Measurements from ENCODE around the gene POLD2. TPM values are rescaled to one million over a fixed set of nuclear protein-coding genes. Genes with fewer than 3 reads are reported as not detected.

Gene POLD2
- total and polyA plus RNA-seq, 2 of the 13 experiments (the other 11 are each of a cell fraction or from before 2014, with no cell fraction given) = 87.6 to 95.1 TPM

DNA sequence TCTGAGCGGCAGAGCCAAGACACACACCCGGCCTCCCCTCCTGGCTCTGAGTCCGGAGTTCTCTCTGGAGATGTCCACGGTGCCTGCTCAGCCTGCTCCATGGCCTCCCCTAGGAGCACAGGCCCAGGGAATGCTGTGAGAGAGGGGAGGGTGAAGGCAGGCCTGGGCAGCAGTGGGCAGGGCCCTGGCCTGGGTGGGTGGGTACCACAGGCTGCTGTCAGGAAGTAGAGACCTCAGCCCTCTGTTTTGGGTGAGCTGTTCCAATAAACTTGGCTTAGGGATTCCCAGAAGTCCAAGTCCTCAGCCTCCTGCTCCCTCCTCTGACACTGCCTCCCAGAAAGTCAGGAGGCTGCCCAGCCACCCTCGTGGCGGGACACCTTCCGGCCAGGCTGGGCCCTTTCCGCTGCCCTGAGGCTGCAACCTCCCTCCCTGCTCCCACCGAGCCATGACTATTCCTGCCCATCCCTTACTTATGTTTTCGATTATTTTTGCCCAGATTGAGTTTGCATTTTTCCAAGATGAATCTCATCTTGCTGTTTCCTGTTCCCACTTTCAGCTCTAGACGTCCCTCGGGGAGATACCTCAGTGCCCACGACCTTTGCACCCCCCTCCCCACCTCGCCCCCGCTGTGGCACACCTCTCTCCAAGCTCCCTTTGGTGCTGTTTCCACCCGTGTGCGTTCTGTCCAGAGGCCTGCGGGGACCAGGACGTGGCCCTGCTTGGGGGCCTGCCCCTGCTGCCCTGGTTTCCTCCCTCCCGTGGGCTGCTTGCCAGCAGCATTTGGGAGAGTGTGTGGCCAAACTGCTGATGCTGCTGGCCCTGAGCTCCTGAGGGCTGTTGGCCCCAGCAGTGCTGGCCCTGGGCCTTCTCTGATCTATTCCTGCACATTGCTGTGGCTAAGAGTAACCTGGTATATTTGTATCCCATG lies 35.2 kb downstream of the POLD2 start:
- DNase-seq (ENCODE audit: low spot score) = no peak
- peak; percentile 82 for ATAC-seq
- no TSS peak for BruUV-seq (replicated peaks)
- H3K9me3 ChIP-seq (ENCODE audit: low read length) = no peaks in the 10 kb centered on the region
- peaks cover 40% of the 10 kb centered on the region for H3K4me1 ChIP-seq (ENCODE audit: insufficient read depth, low read length)
- no peaks in the 10 kb centered on the region for H3K79me2 ChIP-seq (ENCODE audit: insufficient read depth, low read length)
- peaks cover 0 to 14% of the 10 kb centered on the region in 2 experiments; a peak in 2 of 5 replicates for H3K27me3 ChIP-seq (ENCODE audit: control insufficient read depth in 1 of 2, insufficient read depth in 2 of 2, low read length in 2 of 2)
- H2AFZ ChIP-seq (ENCODE audit: low read length) = peak overlapping the region; percentile 82
- H3K27ac ChIP-seq (ENCODE audit: extremely low read length, insufficient read depth, low read length) = no peak overlapping the region
- in situ Hi-C loops (cut with HindIII; ENCODE audit: extremely low pct_ligation_motif_present, low pct_unique_long_range_greater_than_20kb) = no loop called here
- H3K4me3 ChIP-seq (replicated peaks in 1 of 3; ENCODE audit: insufficient read depth in 1 of 3, low read depth in 2 of 3, low read length in 3 of 3) = peak overlapping the region; percentile 36 to 68 (median 42)
- no peaks in the 10 kb centered on the region for H3K36me3 ChIP-seq (replicated peaks in 1 of 2; ENCODE audit: control insufficient read depth in 1 of 2, insufficient read depth in 2 of 2, low read length in 2 of 2)
- no peaks in the 10 kb centered on the region for H4K20me1 ChIP-seq (ENCODE audit: insufficient read depth, low read length)
- FAIRE-seq = no peak
- ChIA-PET POLR2A (interaction anchor here (1.0 to 2.1 kb wide), 3 partner anchors 11 to 27 kb away, joined by 3 to 7 read pairs (median 4); no protein-coding TSS in a partner anchor), CTCF (ENCODE audit: low intra/inter-chr PET ratio, low total read pairs) (no interaction called here)
- peak overlapping the region; percentile 81 for H3K4me2 ChIP-seq (ENCODE audit: low read depth, low read length)
- peak overlapping the region; percentile 47; the same call in 1 of the 2 replicates for H3K9ac ChIP-seq (ENCODE audit: insufficient read depth, low read depth, low read length)
- intact Hi-C loops (cut with micrococcal nuclease; ENCODE audit: unreplicated experiment) = loop anchor here (1.0 kb wide), 1 partner anchor 16 kb away; no protein-coding TSS in a partner anchor
- WGBS (ENCODE audit: low lambda C conversion rate) = 1% methylated on average over 17 of the region's 20 CpGs
- no peak for TF ChIP-seq CEBPZ (IDR thresholded peaks at IDR 0.05; ENCODE audit: low read length)
- TF ChIP-seq, protein P1, sequence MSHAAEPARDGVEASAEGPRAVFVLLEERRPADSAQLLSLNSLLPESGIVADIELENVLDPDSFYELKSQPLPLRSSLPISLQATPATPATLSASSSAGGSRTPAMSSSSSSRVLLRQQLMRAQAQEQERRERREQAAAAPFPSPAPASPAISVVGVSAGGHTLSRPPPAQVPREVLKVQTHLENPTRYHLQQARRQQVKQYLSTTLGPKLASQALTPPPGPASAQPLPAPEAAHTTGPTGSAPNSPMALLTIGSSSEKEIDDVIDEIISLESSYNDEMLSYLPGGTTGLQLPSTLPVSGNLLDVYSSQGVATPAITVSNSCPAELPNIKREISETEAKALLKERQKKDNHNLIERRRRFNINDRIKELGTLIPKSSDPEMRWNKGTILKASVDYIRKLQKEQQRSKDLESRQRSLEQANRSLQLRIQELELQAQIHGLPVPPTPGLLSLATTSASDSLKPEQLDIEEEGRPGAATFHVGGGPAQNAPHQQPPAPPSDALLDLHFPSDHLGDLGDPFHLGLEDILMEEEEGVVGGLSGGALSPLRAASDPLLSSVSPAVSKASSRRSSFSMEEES (CRISPR knock-in tag; IDR thresholded peaks at IDR 0.05) = no peak
- TF ChIP-seq SALL2 (CRISPR knock-in tag; IDR thresholded peaks at IDR 0.05) = 0 out of 2 replicates have a peak, but pooled peaks have one; percentile 17
- no peak for TF ChIP-seq SRSF4 (IDR thresholded peaks at IDR 0.05; ENCODE audit: low read depth, low read length, poor library complexity, severe bottlenecking)
- TF ChIP-seq SKI (IDR thresholded peaks at IDR 0.05; ENCODE audit: partially characterized antibody) = no peak
- TF ChIP-seq ZNF280B (CRISPR knock-in tag; IDR thresholded peaks at IDR 0.05; ENCODE audit: borderline replicate concordance) = no peak
- TF ChIP-seq ZBTB1 (CRISPR knock-in tag; IDR thresholded peaks at IDR 0.05; ENCODE audit: borderline replicate concordance) = no peak
- TF ChIP-seq, protein P2, sequence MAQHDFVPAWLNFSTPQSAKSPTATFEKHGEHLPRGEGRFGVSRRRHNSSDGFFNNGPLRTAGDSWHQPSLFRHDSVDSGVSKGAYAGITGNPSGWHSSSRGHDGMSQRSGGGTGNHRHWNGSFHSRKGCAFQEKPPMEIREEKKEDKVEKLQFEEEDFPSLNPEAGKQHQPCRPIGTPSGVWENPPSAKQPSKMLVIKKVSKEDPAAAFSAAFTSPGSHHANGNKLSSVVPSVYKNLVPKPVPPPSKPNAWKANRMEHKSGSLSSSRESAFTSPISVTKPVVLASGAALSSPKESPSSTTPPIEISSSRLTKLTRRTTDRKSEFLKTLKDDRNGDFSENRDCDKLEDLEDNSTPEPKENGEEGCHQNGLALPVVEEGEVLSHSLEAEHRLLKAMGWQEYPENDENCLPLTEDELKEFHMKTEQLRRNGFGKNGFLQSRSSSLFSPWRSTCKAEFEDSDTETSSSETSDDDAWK (CRISPR knock-in tag; IDR thresholded peaks at IDR 0.05) = no peak
- TF ChIP-seq ZNF329 (CRISPR knock-in tag; IDR thresholded peaks at IDR 0.05; ENCODE audit: low read depth) = no peak
- no peak for TF ChIP-seq SOX6 (IDR thresholded peaks at IDR 0.05)
- TF ChIP-seq SOX6 (CRISPR knock-in tag; IDR thresholded peaks at IDR 0.05) = peak; percentile 33; the same call in 1 of the 2 replicates
- TF ChIP-seq POLR2AphosphoS5 (IDR thresholded peaks at IDR 0.05; ENCODE audit: low read depth, low read length) = no peak
- no peak for TF ChIP-seq ZNF34 (CRISPR knock-in tag; IDR thresholded peaks at IDR 0.05; ENCODE audit: borderline replicate concordance)
- TF ChIP-seq ZNF232 (CRISPR knock-in tag; IDR thresholded peaks at IDR 0.05; ENCODE audit: borderline replicate concordance) = no peak
- no peak for TF ChIP-seq ZNF260 (CRISPR knock-in tag; IDR thresholded peaks at IDR 0.05; ENCODE audit: borderline replicate concordance, low read depth)
